ENCODE measurements around the gene KBTBD4. TPM values are rescaled to one million over a fixed set of nuclear protein-coding genes. Genes with fewer than 3 reads are reported as not detected.

KBTBD4 gene
- total RNA-seq, 1 experiment from 2014 or later = 15.9 TPM

GRCh38 chr11:47587723-47588326 lies 9.1 kb upstream of the KBTBD4 start:
- H2BK120ac ChIP-seq (ENCODE audit: low read depth, low read length, poor library complexity, severe bottlenecking) = no peak overlapping the region
- no peaks in the 10 kb centered on the region for H3K4me1 ChIP-seq (ENCODE audit: insufficient read depth, low read length)
- H4K8ac ChIP-seq (replicated peaks; ENCODE audit: insufficient read length, low read depth, low read length) = no peak overlapping the region
- TF ChIP-seq CTCF (conservative IDR thresholded peaks at IDR 0.05) = no peak
- no CpG with 5 or more reads among the region's 14 CpGs for WGBS (ENCODE audit: extremely low coverage, insufficient read length, low lambda C conversion rate)
- H4K91ac ChIP-seq (ENCODE audit: insufficient read length, low read depth, low read length) = no peak overlapping the region
- no peak for DNase-seq
- H3K79me1 ChIP-seq (ENCODE audit: insufficient read depth, low read depth, low read length, poor library complexity, severe bottlenecking) = no peaks in the 10 kb centered on the region
- H2BK15ac ChIP-seq (ENCODE audit: low read depth, low read length) = no peak overlapping the region
- no peak overlapping the region for H3T11ph ChIP-seq (ENCODE audit: low read length)
- Mint-ChIP-seq H3K27me3 (ENCODE audit: low read depth) (peaks cover 11% of the 10 kb centered on the region), H3K27ac (peak overlapping the region in 1 of 3 experiments; percentile 19; a peak in 2 of 7 replicates), H3K4me1 (peaks cover 2 to 11% of the 10 kb centered on the region in 2 experiments; a peak in 3 of 4 replicates), H3K9me3 (no peaks in the 10 kb centered on the region; a peak in 1 of 5 replicates), H3K36me3 (ENCODE audit: insufficient read depth in 1 of 3, low read depth in 3 of 3) (peaks cover 13 to 25% (median 18%) of the 10 kb centered on the region in 3 experiments; a peak in 6 of 7 replicates), H3K4me3 (no peak overlapping the region)
- no peaks in the 10 kb centered on the region for H3K23me2 ChIP-seq (ENCODE audit: insufficient read length, low read depth, low read length, poor library complexity, severe bottlenecking)
- no peak overlapping the region for H4K5ac ChIP-seq (ENCODE audit: insufficient read length, low read depth, low read length)
- H3K14ac ChIP-seq (ENCODE audit: insufficient read depth, low read length) = no peak overlapping the region
- H2AFZ ChIP-seq (ENCODE audit: low read length) = no peak overlapping the region
- no peak overlapping the region for H2BK5ac ChIP-seq (ENCODE audit: insufficient read length, low read length)
- no peak overlapping the region for H3K56ac ChIP-seq (ENCODE audit: insufficient read length, low read depth, low read length)
- no peak overlapping the region for H3K4me2 ChIP-seq (ENCODE audit: insufficient read depth, insufficient read length, low read length)
- H2BK12ac ChIP-seq (ENCODE audit: insufficient read length, low read depth, low read length) = no peak overlapping the region
- H3K9ac ChIP-seq (ENCODE audit: extremely low read depth, insufficient read length, low read length) = no peak overlapping the region
- no peaks in the 10 kb centered on the region for H3K9me3 ChIP-seq (ENCODE audit: control insufficient read depth, low read depth, low read length)
- no peaks in the 10 kb centered on the region for H4K20me1 ChIP-seq (ENCODE audit: control insufficient read depth, insufficient read depth, insufficient read length)
- no peak overlapping the region for H3K27ac ChIP-seq (ENCODE audit: insufficient read length, low read depth, low read length)
- H3K18ac ChIP-seq (ENCODE audit: insufficient read length, low read depth, low read length) = no peak overlapping the region
- no peak overlapping the region for H2AK5ac ChIP-seq (ENCODE audit: insufficient read length, low read length)
- no peak overlapping the region for H3K4ac ChIP-seq (ENCODE audit: low read depth, low read length)
- no peak overlapping the region for H3K23ac ChIP-seq (ENCODE audit: insufficient read length, low read depth, low read length)
- H2BK20ac ChIP-seq (ENCODE audit: low read depth, low read length, poor library complexity, severe bottlenecking) = no peak overlapping the region
- no peaks in the 10 kb centered on the region for H3K79me2 ChIP-seq (ENCODE audit: insufficient read depth, low read length)
- peaks cover under 1% of the 10 kb centered on the region; the same call in 1 of the 2 replicates for H3K27me3 ChIP-seq (ENCODE audit: insufficient read depth, low read length)
